ENCODE measurements around the gene GLIPR1L2. TPM values are rescaled to one million over a fixed set of nuclear protein-coding genes. Genes with fewer than 3 reads are reported as not detected.
"Not testable (repeated sequence)": the region's sequence is repeated elsewhere in the genome, so short reads cannot be mapped to it uniquely, and the experiment has no call there.

Gene GLIPR1L2
- total RNA-seq: not detected

DNA sequence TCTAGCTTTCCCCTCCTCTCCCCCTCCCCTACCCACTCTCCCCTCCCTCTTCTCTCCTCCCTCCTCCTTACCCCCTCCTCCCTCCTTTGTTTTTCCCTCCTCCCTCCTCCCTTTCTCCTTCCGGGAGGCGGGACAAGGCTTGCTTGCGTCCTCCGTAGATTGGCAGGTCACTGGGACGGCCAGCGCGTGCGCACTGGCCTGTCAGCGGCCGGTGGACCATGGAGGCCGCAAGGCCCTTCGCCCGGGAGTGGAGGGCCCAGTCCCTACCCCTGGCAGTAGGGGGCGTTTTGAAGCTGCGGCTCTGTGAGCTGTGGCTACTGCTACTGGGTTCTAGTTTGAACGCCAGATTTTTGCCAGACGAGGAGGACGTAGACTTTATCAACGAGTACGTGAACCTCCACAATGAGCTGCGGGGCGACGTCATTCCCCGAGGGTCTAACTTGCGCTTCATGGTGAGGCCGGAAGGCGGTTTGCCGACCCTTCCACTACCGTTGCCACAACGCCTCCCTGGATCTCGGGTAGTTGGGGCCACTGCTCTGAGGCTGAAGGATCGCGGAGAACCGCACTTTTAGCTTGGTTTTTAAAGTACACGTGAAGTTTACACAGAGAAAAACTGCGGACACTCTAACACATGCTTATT, at the start of gene GLIPR1L2:
GLIPR1L2 (plus strand) TSS at position 191 of the 640 bp plus-strand sequence; CDS start at position 219, 28 bp downstream.
- peak; percentile 98 for ATAC-seq
- no peaks in the 10 kb centered on the region for H3K27me3 Mint-ChIP-seq
- no peaks in the 10 kb centered on the region for H3K9me3 Mint-ChIP-seq (ENCODE audit: low read depth)
- H3K36me3 Mint-ChIP-seq: peaks cover 15% of the 10 kb centered on the region
- CTCF ChIA-PET: interaction anchor here (0.8 to 2.4 kb wide), 21 partner anchors 8 to 768 kb away, joined by 3 to 57 read pairs (median 3); partner anchors contain the start of genes CAPS2, GLIPR1, GLIPR1L1 and KRR1
- H3K27ac Mint-ChIP-seq: peak within 1 kb of the TSS; percentile 93
- DNase-seq: peak; percentile 96
- peak within 1 kb of the TSS; percentile 85 for H3K4me3 Mint-ChIP-seq
- H3K4me1 Mint-ChIP-seq: peaks cover 41% of the 10 kb centered on the region

DNA sequence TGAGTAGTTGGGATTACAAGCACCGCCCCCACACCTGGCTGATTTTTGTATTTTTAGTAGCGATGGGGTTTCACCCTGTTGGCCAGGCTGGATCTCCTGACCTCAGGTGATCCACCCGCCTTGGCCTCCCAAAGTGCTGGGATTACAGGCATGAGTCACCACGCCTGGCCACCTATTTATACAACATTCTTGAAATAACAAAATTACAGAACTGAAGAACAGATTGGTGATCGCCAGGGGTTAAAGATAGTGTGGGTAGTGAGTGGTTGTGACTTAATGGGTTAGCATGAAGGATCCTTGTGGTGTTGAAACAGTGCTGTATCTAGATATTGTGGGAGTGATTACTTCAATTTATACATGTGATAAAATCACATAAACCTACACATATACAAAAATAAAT, 49.0 kb upstream of the GLIPR1L2 start:
- Mint-ChIP-seq H3K27me3 (peaks cover 8% of the 10 kb centered on the region), H3K9me3 (ENCODE audit: low read depth) (peaks cover 3% of the 10 kb centered on the region), H3K4me1 (peaks cover 26% of the 10 kb centered on the region), H3K4me3 (no peak overlapping the region), H3K27ac (no peak overlapping the region), H3K36me3 (peaks cover 14% of the 10 kb centered on the region)
- DNase-seq: no peak
- CTCF ChIA-PET: no interaction called here
- no peak for ATAC-seq

GRCh38 chr12:75345531-75345930, 45.4 kb upstream of the GLIPR1L2 start:
- DNase-seq: no peak
- CTCF ChIA-PET: no interaction called here
- H3K27me3 Mint-ChIP-seq: peaks cover 4% of the 10 kb centered on the region
- peaks cover 3% of the 10 kb centered on the region for H3K9me3 Mint-ChIP-seq (ENCODE audit: low read depth)
- H3K36me3 Mint-ChIP-seq: peaks cover 12% of the 10 kb centered on the region
- no peak overlapping the region for H3K4me3 Mint-ChIP-seq
- H3K4me1 Mint-ChIP-seq: peaks cover 18% of the 10 kb centered on the region
- no peak overlapping the region for H3K27ac Mint-ChIP-seq
- ATAC-seq: no peak

DNA sequence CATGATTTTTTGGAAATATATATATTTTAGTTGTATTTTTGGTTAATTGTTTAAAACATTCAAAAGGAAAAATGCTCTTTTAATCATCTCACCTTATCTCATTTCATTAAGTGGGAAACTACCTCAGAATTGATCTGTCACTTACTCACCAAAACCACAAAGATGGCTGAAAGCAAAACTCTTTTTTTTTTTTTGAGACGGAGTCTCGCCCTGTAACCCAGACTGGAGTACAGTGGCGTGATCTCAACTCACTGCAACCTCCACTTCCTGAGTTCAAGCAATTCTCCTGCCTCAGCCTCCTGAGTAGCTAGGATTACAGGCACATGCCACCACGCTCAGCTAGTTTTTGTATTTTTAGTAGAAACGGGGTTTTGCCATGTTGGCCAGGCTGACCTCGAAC, 44.7 kb upstream of the GLIPR1L2 start:
- DNase-seq: peak; percentile 60
- peak; percentile 89 for ATAC-seq
- H3K27me3 Mint-ChIP-seq; H3K27ac Mint-ChIP-seq; H3K4me3 Mint-ChIP-seq; CTCF ChIA-PET; H3K9me3 Mint-ChIP-seq (ENCODE audit: low read depth): not testable (repeated sequence)
- peaks cover 22% of the 10 kb centered on the region for H3K4me1 Mint-ChIP-seq
- peaks cover 16% of the 10 kb centered on the region for H3K36me3 Mint-ChIP-seq

GRCh38 chr12:75349946-75350345, 40.9 kb upstream of the GLIPR1L2 start:
- Mint-ChIP-seq H3K36me3 (peaks cover 31% of the 10 kb centered on the region), H3K9me3 (ENCODE audit: low read depth) (peaks cover 11% of the 10 kb centered on the region), H3K4me3 (no peak overlapping the region), H3K27me3 (no peaks in the 10 kb centered on the region), H3K27ac (no peak overlapping the region), H3K4me1 (peaks cover 22% of the 10 kb centered on the region)
- ATAC-seq (no peak), DNase-seq (no peak)
- CTCF ChIA-PET: no interaction called here

DNA sequence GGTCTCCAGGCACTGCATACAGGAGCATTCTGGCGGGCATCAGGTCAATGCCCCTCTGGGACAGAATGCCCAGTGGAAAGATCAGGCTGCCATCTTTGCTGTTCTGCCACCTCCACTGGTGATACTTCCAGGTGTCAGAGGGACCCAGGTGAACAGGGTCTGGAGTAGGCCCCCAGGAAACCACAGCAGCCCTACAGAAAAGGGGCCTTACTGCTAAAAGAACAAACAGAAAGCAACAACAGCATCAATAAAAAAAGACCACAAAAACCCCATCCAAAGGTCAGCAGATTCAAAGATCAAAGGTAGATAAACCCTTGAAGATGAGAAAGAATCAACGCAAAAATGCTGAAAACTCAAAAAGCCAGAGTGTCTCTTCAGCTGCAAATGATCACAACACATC, 40.5 kb upstream of the GLIPR1L2 start:
- H3K27ac Mint-ChIP-seq: no peak overlapping the region
- DNase-seq: no peak
- no peak overlapping the region for H3K4me3 Mint-ChIP-seq
- CTCF ChIA-PET: no interaction called here
- peaks cover 22% of the 10 kb centered on the region for H3K4me1 Mint-ChIP-seq
- peaks cover 15% of the 10 kb centered on the region for H3K9me3 Mint-ChIP-seq (ENCODE audit: low read depth)
- no peak for ATAC-seq
- H3K27me3 Mint-ChIP-seq: no peaks in the 10 kb centered on the region
- peaks cover 35% of the 10 kb centered on the region for H3K36me3 Mint-ChIP-seq

DNA sequence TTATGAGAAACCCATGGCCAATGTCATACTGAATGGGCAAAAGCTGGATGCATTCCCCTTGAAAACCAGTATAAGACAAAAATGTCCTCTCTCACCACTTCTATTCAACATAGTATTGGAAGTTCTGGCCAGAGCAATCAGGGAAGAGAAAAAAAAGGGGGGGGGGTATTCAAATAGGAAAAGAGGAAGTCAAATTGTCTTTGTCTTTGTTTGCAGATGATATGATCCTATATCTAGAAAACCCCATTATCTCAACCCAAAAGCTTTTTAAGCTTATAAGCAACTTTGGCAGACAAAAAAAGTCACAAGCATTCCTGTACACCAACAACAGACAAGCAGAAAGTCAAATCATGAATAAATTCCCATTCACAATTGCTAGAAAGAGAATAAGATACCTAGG, 36.9 kb upstream of the GLIPR1L2 start:
- no peak for DNase-seq
- no peak overlapping the region for H3K4me3 Mint-ChIP-seq
- H3K27ac Mint-ChIP-seq: no peak overlapping the region
- peaks cover 28% of the 10 kb centered on the region for H3K36me3 Mint-ChIP-seq
- peaks cover 19% of the 10 kb centered on the region for H3K9me3 Mint-ChIP-seq (ENCODE audit: low read depth)
- peaks cover 10% of the 10 kb centered on the region for H3K4me1 Mint-ChIP-seq
- CTCF ChIA-PET: no interaction called here
- no peak for ATAC-seq
- no peaks in the 10 kb centered on the region for H3K27me3 Mint-ChIP-seq

GRCh38 chr12:75360920-75361319, 30.0 kb upstream of the GLIPR1L2 start:
- ATAC-seq (no peak), DNase-seq (no peak)
- H3K36me3 Mint-ChIP-seq: peaks cover 18% of the 10 kb centered on the region
- no peak overlapping the region for H3K4me3 Mint-ChIP-seq
- H3K9me3 Mint-ChIP-seq (ENCODE audit: low read depth): peaks cover 11% of the 10 kb centered on the region
- no peak overlapping the region for H3K27ac Mint-ChIP-seq
- CTCF ChIA-PET: no interaction called here
- H3K27me3 Mint-ChIP-seq: no peaks in the 10 kb centered on the region
- peaks cover 8% of the 10 kb centered on the region for H3K4me1 Mint-ChIP-seq

- CTCF ChIA-PET: no interaction called here
- Mint-ChIP-seq H3K4me3 (no peak overlapping the region), H3K27me3 (no peaks in the 10 kb centered on the region), H3K36me3 (peaks cover 18% of the 10 kb centered on the region), H3K4me1 (peaks cover 11% of the 10 kb centered on the region), H3K9me3 (ENCODE audit: low read depth) (peaks cover 11% of the 10 kb centered on the region), H3K27ac (peak overlapping the region; percentile 12)
- DNase-seq: no peak
- ATAC-seq: no peak
Observed at GRCh38 chr12:75361408-75361807, 29.5 kb upstream of the GLIPR1L2 start.

GRCh38 chr12:75364919-75365318, 26.0 kb upstream of the GLIPR1L2 start:
- Mint-ChIP-seq H3K27me3 (no peaks in the 10 kb centered on the region), H3K36me3 (peaks cover 16% of the 10 kb centered on the region), H3K4me1 (peaks cover 17% of the 10 kb centered on the region), H3K9me3 (ENCODE audit: low read depth) (peaks cover 11% of the 10 kb centered on the region), H3K4me3 (no peak overlapping the region), H3K27ac (no peak overlapping the region)
- no peak for DNase-seq
- no peak for ATAC-seq
- CTCF ChIA-PET: no interaction called here

- Mint-ChIP-seq H3K4me1 (peaks cover 10% of the 10 kb centered on the region), H3K27ac (no peak overlapping the region), H3K36me3 (peaks cover 3% of the 10 kb centered on the region), H3K27me3 (no peaks in the 10 kb centered on the region), H3K9me3 (ENCODE audit: low read depth) (peaks cover 3% of the 10 kb centered on the region), H3K4me3 (no peak overlapping the region)
- ATAC-seq (peak; percentile 51), DNase-seq (no peak)
- CTCF ChIA-PET: interaction anchor here (1.1 to 1.2 kb wide), 2 partner anchors 15 to 56 kb away, joined by 3 read pairs; no protein-coding TSS in a partner anchor
Observed at GRCh38 chr12:75366629-75367028, 24.3 kb upstream of the GLIPR1L2 start.

GRCh38 chr12:75374971-75375370, 15.9 kb upstream of the GLIPR1L2 start:
- H3K4me3 Mint-ChIP-seq: no peak overlapping the region
- CTCF ChIA-PET: no interaction called here

DNA sequence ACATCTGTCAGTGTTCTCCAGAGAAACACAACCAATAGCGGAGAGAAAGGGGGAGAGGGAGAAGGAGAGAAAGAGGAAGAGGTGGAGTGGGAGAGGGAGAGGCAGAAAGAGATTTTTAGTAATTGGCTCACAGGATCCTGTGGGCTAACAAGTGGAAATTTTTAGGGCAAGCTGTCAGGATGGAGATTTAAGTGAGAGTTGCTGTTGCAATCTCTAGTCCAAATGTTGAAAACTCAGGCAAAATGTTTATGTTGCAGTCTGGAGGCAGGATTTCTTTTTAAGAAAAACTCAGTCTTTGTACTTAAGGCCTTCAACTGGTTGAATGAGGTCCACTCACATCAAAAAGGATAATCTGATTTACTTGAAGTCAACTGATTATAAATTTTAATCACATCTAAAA, 12.5 kb upstream of the GLIPR1L2 start:
- H3K36me3 Mint-ChIP-seq: peaks cover 2% of the 10 kb centered on the region
- no peak overlapping the region for H3K4me3 Mint-ChIP-seq
- H3K27ac Mint-ChIP-seq: no peak overlapping the region
- no peak for DNase-seq
- H3K9me3 Mint-ChIP-seq (ENCODE audit: low read depth): no peaks in the 10 kb centered on the region
- H3K4me1 Mint-ChIP-seq: peaks cover under 1% of the 10 kb centered on the region
- ATAC-seq: no peak
- CTCF ChIA-PET: interaction anchor here (1.2 kb wide), 1 partner anchor 13 kb away, joined by 3 read pairs; no protein-coding TSS in a partner anchor
- H3K27me3 Mint-ChIP-seq: no peaks in the 10 kb centered on the region

More at GRCh38 chr12:75374971-75375370, 15.9 kb upstream of the GLIPR1L2 start:
- no peak overlapping the region for H3K27ac Mint-ChIP-seq
- no peaks in the 10 kb centered on the region for H3K36me3 Mint-ChIP-seq
- H3K27me3 Mint-ChIP-seq: no peaks in the 10 kb centered on the region
- ATAC-seq (no peak), DNase-seq (no peak)
- peaks cover 2% of the 10 kb centered on the region for H3K4me1 Mint-ChIP-seq
- H3K9me3 Mint-ChIP-seq (ENCODE audit: low read depth): no peaks in the 10 kb centered on the region

- peaks cover 17% of the 10 kb centered on the region for H3K36me3 Mint-ChIP-seq
- CTCF ChIA-PET: interaction anchor here (0.7 to 1.4 kb wide), 2 partner anchors 58 to 94 kb away, joined by 3 read pairs; partner anchors contain the start of gene CAPS2
- H3K4me1 Mint-ChIP-seq: peaks cover 35% of the 10 kb centered on the region
- DNase-seq (no peak), ATAC-seq (no peak)
- H3K27me3 Mint-ChIP-seq: no peaks in the 10 kb centered on the region
- H3K4me3 Mint-ChIP-seq: peak overlapping the region; percentile 85
- no peaks in the 10 kb centered on the region for H3K9me3 Mint-ChIP-seq (ENCODE audit: low read depth)
- H3K27ac Mint-ChIP-seq: peak overlapping the region; percentile 48
Observed at GRCh38 chr12:75389061-75389460, 1.8 kb upstream of the GLIPR1L2 start.

Data from activated CD8-positive, alpha-beta memory T cell treated with anti-CD3 and anti-CD28 coated beads, Interleukin-2, amount 10 ng/mL, durations not matched to agents 7 days and 5 days (primary cell).